T-helper 1 cell (primary cell): Measurements from ENCODE around the gene ATP5F1A.
"Not testable (repeated sequence)": the region's sequence is repeated elsewhere in the genome, so short reads cannot be mapped to it uniquely, and the experiment has no call there.

Experiments used
- DNase-seq, 5 donors: peaks; one replicate each; pipeline ENCODE4 v3.0.0-alpha.2; 2012 to 2020

The ATP5F1A gene

DNA sequence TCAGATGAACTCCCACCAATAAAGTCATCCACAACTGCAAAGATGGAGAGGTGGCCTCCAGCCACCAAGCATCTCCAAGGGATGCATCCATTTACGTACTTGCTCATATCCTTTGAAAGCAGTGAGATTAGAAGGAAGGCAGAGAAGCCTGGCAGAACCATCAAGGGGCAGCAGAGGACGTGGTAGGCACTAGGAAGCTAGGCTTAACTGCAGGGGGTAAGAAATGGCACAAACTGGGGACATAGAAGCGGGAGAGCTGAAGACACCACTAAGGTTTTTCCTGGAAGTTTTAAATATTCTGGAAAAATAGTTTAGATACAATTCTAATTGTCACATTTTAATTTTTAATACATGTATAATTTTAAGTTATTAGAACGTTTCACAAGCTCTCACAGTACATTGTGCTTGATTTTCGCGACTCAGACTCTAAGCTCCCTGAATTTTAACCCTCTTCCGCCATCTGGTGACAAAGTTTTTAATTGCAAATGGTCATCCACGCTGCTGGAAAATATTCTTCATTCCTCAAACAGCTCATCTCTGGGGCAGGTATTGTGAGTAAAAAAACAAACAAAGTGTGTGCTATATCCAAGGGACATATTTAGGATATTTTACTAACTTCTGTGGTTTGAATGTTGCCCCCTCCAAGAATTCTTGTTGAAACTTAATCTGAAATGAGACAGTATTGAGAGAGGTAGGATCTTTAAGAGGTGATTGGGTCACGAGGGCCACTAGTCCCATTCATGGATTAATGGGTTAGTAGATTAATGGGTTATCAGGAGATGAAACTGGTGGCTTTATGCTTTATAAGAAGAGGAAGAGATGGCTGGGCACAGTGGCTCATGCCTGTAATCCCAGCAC, 24.4 kb downstream of the ATP5F1A start:
- DNase-seq: peak in 4 of 5 donors; percentile 11 to 60 (median 41)

DNA sequence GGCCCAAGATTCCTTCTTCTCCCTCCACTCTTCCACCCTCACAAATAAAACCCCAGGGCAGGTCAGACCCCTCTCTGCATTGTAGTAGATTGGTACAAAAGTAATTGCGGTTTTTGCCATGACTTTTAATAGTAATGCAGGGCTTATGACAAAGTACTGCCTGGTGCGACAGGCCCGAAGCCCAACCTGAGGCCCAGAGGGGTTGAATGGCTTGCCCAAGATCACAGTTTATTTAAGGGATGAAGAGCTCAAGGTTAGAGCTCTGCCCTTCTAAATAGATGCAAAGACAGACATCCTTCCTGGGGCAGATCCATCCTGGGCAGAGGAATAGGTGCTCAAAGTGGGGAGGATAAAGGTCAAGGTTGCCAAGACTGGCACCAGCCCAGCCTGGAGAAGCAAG, 25.1 kb downstream of the ATP5F1A start:
- no peak for DNase-seq

DNA sequence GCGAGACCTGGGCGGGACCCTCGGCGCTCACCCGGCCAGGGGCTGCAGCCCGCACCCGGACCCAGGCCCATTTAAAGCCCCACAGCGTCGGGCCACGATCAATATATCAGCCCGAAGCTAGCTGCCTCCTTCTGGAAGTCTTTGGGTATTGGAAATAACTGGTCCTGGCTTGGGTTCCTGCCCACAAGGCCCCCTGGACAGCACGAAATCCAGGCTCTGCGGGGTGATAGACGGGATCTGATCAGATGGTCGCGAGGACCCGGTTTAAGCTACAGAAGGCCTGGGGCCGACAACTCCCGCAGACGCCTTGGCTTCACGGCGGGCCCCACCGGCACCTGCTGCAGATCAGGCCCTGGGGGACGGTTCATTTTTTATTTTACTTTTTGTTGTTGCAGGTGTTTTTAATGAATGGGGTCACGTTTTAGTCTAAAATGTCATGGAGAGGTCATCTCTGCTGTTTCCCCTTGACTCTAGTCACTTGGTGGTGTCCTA, 25.7 kb downstream of the ATP5F1A start:
- DNase-seq: no peak

DNA sequence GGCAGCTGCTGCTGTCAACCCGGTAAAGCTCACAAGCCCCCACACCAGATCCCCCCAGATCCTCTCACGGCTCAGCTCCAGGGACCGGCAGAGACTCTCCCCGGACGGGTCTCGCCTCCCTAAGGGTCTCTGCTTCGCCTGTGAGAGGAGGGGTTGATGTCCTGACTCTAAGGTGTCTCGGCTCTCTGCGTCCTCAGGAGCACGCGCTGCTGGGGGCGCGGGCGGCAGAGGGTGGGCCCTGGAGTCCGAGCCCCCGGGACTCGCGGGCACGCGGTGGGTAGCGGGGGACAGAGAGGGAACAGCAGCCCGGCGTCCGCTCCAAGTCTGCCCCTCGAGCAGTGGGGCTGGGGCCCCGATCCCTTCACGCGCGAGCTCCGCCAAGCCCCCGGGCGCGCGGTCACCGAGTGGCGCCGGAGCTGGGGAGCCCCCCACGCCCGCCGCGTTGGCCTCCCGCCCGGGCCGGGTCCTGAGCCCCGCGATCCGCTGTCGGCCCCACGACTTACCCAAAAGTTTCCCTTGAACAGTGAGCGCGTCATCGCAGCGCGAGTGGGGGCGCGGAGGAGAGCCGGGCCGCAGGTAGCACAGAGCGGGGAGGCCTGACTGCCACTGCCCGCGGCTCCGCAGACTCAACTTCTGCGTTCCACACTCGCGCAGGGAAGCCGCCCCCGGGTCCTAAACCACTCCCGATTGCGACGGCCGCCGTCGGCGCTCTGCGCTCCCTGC, 26.3 kb downstream of the ATP5F1A start, which contains the start of gene PSTPIP2:
Gene PSTPIP2 (minus strand): TSS at position 608 of the 723 bp plus-strand sequence. CDS start 72 bp downstream, at position 536.
- DNase-seq: peak; percentile 29 to 64 (median 52)

DNA sequence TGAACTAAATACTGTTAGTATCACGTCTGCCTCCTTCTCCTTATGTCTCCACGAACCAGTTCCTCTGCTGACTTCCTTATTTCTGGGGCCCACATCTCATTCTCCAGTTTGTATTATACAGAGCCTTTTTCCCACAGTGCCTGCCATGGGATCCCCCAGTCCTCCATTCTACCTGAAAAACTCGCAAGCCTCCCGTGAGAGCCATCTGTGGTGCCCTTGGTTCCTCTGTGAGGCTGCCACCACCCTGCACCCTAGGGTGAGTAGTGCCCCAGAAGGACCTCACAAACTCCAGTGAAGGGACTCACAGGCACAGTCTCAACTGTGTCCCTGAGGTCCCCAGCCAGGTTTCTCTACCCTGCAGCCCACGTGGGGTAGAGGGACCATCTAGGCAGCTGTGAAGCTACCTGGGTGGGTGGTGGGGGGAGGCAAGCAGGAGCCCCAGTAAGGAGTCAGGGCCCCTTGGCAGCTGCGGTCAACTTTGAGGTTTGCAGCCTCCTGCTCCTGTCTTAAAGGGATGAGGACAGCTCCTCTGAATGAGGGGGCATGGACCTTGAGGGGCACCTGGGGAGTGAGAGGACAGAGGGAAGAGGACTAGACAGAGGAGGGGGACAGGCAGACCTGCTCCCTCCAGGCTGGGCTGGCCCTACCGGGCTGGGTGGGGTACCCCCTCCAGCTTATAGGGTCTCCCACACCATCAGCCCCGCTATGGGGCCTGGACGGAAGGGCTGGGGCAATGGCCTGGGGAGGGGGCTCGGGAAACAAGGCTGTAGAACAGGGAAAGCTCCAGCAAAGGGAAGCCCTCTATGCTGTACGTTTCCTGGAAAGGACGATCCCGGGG, 27.1 kb downstream of the ATP5F1A start:
- DNase-seq: no peak

DNA sequence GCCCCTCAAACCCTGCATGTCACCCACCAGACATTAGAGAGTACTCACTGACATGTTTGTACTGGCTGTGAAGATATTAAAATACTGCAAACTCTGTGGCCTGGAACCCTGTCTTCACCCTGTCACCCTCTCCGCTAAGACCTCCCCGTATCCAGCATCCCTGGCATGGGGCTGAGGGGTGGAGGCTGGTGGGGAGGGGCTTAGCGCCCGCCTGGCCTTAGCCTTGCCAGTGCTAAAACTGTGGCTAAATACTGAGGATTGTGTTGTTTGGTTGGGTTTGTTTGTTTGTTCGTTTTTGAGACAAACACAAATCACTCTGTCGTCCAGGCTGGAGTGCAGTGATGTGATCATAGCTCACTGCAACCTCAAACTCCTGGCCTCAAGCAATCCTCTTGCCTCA, 27.9 kb downstream of the ATP5F1A start:
- DNase-seq: no peak

DNA sequence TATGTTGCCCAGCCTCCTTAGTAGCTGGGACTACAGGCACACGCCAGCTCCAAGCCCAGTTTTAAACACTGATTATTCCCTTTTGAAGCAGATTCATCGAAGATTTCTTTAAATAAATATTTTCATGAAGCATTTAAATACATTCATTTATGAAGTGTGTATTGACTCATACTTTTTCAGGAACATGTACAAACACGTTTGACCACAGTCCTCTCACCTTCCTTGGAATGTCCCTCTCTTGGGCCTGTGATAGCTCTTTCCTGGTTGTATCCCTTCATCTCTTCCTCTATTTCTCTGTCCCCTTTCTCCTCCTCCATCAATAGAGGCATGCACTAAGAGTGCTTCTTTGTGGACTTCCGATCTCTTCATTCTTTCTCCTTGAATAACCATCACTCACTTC, 28.6 kb downstream of the ATP5F1A start:
- no peak for DNase-seq

DNA sequence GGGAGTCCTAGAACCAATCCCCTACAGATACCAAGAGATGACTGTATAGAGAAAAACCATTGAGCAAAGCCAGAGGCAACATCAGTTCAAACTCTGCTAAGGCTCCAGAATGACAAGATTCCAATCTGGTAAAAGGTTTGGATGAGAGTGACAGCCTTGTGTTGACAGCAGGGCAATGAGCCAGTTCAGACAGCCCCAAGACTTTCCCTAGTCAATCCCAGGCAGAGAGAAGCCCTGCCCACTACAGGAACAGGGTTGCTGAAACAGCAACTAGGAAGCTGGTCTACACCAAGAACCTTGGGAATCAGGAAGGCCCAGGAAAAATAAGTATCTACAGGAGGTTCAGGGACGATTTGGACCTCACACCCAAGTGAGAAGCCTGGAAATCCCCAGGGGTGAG, 29.3 kb downstream of the ATP5F1A start:
- DNase-seq: no peak

DNA sequence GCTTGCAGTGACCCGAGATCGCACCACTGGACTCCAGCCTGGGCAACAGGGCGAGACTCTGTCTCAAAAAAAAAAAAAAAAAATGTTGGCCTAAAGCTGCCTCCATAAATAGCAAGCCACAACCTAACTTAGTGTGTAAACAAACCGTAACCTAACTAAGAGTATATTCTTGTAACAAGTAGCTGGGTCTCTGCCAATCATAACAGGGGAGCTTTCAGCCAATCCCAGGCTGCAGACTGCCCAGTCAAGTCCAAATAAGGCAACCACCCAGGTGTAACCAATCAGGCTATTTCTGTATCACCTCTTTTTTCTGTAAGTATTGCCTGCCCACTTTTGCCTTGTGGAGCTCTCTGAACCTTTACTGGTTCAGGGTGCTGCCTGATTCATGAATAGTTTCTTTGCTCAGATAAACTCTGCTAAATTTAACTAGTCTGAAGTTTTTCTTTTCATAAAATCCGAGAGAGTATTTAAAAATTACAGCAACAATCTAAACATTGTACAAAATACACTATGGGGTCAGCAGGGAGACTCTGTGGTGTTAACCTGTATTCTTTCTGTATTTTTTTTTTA, 30.6 kb downstream of the ATP5F1A start:
- no peak for DNase-seq

DNA sequence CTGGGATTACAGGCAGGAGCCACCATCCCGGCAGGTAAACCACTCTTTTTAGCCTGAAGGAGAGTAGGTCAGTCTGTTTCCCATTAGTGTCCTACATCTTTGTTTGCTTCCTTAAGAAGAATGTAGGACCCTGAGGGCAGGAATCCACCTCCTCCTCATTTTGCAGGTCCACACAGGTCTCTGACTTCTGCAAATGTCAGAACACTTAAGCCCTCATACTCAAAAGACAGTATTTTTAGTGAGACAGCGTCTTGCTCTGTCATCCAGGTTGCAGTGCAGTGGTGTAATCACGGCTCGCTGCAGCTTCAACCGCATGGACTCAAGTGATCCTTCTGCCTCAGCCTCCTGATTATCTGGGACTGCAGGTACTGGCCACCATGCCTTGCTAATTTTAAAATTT, 35.3 kb downstream of the ATP5F1A start:
- DNase-seq: no peak

DNA sequence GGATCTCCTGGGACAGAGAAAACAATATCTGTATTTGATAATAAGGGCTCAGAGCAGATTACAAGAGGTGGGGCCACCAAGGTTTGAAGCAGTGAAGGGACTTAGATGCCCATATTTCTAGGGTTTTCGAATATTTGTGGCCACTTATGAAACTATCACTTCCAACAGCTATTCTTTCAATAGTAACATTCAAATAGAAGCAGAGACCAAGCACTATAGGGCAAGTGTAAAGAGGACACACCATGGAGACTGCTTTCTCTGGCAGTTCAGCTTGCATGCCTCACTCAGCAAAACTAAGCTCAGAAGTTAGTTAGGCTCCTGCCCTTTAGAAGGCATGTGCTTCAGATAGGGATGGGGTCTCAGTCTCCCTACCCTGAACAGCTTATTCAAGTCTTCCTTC, 36.3 kb downstream of the ATP5F1A start:
- no peak for DNase-seq

DNA sequence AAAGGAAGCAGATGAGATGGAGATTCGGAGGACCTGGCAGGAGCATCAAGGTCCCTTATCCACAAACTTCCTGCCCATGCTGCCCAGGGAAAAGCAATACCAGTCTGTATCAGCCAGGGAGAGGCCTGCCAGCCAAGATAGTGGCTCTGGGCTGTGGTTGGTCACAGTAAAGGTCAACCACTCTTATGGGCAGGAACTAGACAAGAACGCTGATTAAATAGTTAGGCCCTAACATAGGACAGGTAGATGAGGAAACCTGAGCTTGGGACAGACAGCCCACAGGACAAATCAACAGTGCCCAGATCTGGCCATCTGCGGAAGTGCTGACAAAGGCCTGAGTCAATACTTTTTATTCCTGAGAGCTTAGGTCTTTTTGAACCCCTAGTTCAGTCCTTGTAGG, 36.7 kb downstream of the ATP5F1A start:
- no peak for DNase-seq

DNA sequence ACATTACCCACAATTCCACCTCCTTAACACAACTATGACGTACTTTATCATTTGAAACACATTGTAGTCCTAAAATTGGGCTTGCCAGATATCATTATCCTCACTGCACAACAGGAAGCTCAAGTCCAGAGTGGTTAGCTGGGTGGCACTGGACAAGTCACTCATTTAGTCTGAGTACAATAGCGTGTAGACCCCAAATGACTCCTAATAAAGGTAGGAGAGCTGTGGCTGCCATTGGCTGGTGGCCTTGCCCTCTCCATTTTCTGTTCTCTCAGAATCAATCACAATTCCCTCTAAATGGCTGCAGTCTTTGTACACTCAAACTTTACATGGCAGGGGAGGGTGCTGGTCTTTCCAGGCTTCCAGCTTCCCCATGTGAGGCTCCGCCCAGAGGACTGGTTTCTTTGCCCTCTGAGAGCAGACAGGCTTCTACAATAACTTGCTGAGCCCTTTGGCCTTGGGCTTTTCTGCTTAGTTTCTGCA, 37.7 kb downstream of the ATP5F1A start:
- DNase-seq: no peak

DNA sequence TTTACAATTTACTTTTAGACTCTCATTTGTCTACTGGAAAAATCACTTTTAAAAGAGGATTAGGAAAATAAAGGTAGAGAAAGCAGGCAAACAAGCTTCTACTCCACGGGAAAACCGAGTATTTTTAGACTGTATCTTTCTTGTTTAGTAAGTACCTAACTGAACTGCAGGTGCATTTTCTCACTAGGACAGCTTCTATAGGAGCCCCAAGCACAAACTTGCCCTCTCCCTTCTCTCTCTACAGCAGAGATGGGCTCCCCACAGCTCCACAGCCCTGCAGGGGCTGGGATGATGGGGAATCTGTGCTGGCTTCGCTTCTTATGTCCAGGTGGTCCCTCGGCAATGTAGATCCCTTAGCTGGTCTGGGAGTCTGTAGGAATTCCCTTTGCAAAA, 42.3 kb downstream of the ATP5F1A start:
- no peak for DNase-seq

DNA sequence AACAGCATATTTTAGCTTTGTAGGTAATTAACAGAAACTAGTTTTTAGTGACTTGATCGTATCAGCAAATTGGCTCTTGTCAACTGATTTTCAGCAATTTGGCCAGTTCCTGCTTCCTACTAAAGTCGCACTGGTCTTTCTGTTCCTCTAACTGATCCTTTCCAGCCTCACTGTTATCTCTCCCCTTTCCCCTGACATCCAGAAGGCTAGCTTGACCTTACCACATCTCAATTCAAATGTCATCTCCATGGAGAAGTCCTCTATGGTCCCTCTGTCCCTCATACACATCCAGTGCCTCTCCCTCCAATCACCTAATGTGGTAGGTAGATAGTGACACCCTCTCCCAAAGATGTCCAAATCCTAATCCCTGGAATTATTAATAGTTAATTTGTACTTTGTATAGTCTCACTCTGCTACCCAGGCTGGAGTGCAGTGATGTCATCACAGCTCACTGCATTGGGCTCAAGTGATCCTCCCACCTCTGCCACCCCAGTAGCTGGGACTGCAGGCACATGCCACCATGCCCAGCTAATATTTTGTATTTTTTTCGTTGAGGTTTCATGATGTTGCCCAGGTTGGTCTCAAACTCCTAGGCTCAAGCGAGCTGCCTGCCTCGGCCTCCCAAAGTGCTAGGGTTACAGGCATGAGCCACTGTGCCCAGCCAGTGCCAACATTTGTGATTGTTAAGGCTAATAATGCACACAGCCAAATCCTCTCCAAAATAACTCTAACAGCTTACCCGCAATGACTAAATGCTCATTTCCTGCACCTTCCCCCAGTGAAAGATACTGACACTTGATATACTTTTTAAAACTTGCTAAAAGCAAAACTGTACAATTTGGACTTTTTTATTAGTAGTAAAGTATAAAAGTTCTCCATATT, 42.9 kb downstream of the ATP5F1A start:
- DNase-seq: peak in 1 of 5 donors; percentile 45

DNA sequence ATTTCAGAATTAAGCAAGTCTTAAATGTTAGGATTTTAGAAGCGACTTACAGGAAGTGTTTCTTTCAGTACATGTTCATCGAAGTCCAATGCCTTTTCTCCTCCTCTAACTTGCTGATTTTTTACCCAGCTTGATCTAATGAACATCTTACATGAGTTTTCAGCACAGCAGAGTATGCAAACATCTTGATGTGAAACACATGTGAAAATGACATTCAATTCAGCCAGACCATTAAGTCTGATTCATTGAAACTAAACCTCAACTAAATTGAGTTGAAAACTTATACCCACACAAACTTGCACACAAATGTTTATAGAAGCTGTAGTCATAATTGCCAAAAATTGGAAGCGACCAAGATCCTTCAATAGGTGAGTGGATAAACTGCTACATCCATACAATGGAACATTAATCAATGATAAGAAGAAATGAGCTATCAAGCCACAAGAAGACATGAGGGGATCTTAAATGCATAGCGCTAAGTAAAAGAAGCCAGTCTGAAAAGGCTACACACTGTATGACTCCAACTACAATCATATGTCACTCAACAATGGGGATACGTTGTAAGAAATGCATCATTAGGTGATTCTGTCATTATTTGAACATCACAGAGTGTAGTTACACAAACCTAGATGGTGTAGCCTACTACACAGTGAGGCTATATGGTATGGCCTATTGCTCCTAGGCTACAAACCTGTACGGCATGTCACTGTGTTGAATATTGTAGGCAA, 44.6 kb downstream of the ATP5F1A start:
- DNase-seq: no peak

DNA sequence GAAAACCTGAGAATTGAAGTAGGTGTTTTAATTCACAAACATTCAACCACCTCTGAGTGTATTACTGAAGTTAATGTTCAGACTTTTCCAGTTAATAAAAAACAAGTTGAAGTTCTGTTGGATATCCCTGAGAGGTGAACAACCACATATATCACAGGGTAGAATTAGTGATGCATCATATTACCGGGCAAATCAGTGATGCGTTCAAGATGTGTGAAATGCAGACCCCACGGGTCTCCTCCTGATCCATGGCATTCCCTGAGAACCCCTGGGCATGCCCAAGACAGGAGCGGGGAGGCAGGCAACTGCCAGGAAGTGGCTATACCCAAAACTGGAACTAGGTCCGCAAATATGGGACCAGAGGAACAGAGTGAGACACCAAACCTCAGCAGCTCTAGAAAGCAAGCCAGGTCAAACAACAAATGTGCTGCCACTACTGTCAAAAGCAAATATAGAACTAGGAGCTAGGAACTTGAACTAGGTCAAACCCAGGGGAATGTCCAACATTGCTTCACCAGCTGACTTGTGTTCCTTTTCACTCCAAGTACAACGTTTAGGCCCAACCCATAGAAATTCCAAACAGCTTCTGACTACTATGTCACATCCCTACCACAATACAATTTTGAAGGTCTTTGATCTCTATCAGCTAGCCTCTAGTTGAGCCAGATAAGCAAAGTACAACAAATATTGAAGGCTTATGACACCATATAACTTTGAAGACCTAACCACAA, 46.2 kb downstream of the ATP5F1A start:
- no peak for DNase-seq

DNA sequence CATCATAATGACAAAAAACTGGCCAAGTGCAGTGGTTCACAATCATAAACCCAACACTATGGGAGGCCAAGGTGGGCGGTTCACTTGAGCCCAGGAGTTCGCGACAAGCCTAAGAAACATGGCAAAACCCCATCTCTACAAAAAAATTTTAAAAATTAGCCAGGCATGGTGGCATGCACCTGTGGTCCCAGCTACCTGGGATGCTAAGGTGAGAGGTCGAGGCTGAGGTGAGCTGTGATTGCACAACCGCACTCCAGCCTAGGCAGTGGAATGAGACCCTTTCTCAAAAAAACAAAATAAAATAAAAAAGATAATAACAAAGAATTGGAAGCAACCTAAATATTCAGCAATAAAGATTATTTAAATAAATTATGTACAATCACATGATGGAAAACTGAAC, 47.8 kb downstream of the ATP5F1A start:
- no peak for DNase-seq

DNA sequence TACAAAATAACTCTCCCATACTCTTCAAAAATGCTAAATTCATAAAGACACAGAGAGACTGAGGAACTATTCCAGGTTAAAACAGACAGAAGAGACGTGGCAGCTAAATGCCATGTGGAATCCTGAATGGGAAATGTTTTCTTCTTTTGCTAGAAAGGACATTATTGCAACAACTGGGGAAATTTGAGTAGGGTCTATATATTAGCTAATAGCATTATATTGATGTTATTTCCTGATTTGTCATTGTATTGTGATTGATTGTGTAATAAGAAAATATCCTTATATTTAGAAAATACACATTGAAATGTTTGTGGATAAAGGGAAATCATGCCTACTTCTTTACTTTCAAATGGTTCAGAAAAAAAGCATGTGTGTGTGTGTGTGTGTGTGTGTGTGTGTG, 49.5 kb downstream of the ATP5F1A start:
- DNase-seq: no peak

DNA sequence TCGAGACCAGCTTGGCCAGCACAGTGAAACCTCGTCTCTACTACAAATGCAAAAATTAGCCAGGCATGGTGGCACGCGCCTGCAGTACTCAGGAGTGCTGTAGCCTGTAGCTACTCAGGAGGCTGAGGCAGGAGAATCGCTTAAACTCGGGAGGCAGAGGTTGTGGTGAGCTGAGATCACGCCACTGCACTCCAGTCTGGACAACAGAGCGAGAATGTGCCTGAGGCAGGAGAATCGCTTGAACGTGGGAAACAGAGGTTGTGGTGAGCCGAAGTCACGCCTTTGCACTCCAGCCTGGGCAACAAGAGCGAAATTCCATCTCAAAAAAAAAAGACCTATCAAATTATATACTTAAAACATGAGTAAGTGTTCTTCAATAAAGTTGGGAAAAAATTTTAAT, 50.7 kb downstream of the ATP5F1A start:
- DNase-seq: not testable (repeated sequence)
